ENCODE data around the gene PARD3.
"Not testable (repeated sequence)": the region's sequence is repeated elsewhere in the genome, so short reads cannot be mapped to it uniquely, and the experiment has no call there.

PARD3 gene

GRCh38 chr10:34815185-34816084 is at the start of gene PARD3:
Gene PARD3, minus strand, starts transcription at chr10:34815296. Its CDS starts 301 bp downstream, at chr10:34814995.
- no peak for DNase-seq (ENCODE audit: low read depth in 2 of 2)

GRCh38 chr10:34864149-34865067 is 49.3 kb upstream of the PARD3 start:
- DNase-seq (ENCODE audit: low read depth in 2 of 2) = no peak

GRCh38 chr10:34862892-34863291 is 47.8 kb upstream of the PARD3 start:
- DNase-seq (ENCODE audit: low read depth in 2 of 2) = no peak

GRCh38 chr10:34861293-34862021 is 46.4 kb upstream of the PARD3 start:
- no peak for DNase-seq (ENCODE audit: low read depth in 2 of 2)

GRCh38 chr10:34859170-34859569 is 44.1 kb upstream of the PARD3 start:
- DNase-seq (ENCODE audit: low read depth in 2 of 2) = no peak

- no peak for DNase-seq (ENCODE audit: low read depth in 2 of 2)
These were observed 42.9 kb upstream of the PARD3 start for GRCh38 chr10:34858003-34858402.

GRCh38 chr10:34854147-34854601 is 39.1 kb upstream of the PARD3 start:
- no peak for DNase-seq (ENCODE audit: low read depth in 2 of 2)

- no peak for DNase-seq (ENCODE audit: low read depth in 2 of 2)
These were observed 38.3 kb upstream of the PARD3 start for GRCh38 chr10:34853357-34853756.

GRCh38 chr10:34850558-34850957 is 35.5 kb upstream of the PARD3 start:
- no peak for DNase-seq (ENCODE audit: low read depth in 2 of 2)

- DNase-seq (ENCODE audit: low read depth in 2 of 2) = no peak
These were observed 34.9 kb upstream of the PARD3 start for GRCh38 chr10:34850036-34850435.

GRCh38 chr10:34845070-34845469 is 30.0 kb upstream of the PARD3 start:
- no peak for DNase-seq (ENCODE audit: low read depth in 2 of 2)

- no peak for DNase-seq (ENCODE audit: low read depth in 2 of 2)
These were observed 29.4 kb upstream of the PARD3 start for GRCh38 chr10:34844448-34844847.

GRCh38 chr10:34843470-34843869 is 28.4 kb upstream of the PARD3 start:
- DNase-seq (ENCODE audit: low read depth in 2 of 2) = not testable (repeated sequence)

GRCh38 chr10:34838366-34838900 is 23.3 kb upstream of the PARD3 start:
- no peak for DNase-seq (ENCODE audit: low read depth in 2 of 2)

GRCh38 chr10:34835908-34836508 is 20.9 kb upstream of the PARD3 start:
- DNase-seq (ENCODE audit: low read depth in 2 of 2) = no peak

- DNase-seq (ENCODE audit: low read depth in 2 of 2) = no peak
These were observed 19.2 kb upstream of the PARD3 start for GRCh38 chr10:34834274-34834673.

GRCh38 chr10:34830217-34830822 is 15.2 kb upstream of the PARD3 start:
- DNase-seq (ENCODE audit: low read depth in 2 of 2) = no peak

GRCh38 chr10:34826857-34827766 is 12.0 kb upstream of the PARD3 start:
- no peak for DNase-seq (ENCODE audit: low read depth in 2 of 2)

- no peak for DNase-seq (ENCODE audit: low read depth in 2 of 2)
These were observed 11.1 kb upstream of the PARD3 start for GRCh38 chr10:34826221-34826620.

GRCh38 chr10:34825414-34825813 is 10.3 kb upstream of the PARD3 start:
- no peak for DNase-seq (ENCODE audit: low read depth in 2 of 2)

All from stimulated activated CD4-positive, alpha-beta T cell treated with anti-CD3 and anti-CD28 coated beads, Interleukin-1b, Interleukin-23, amount 100 ng/mL, for 1 hour (primary cell).